Suprapubic skin (tissue), 3 donors: Measurements from ENCODE around the gene PANK4.

Experiments used
- POLR2AphosphoS5 ChIP-seq, 3 donors: sonication (generic); formaldehyde crosslinking; IDR thresholded peaks; one replicate each; pipeline ENCODE4 v1.6.1; 2017; ENCODE audit warnings: antibody characterized with exemption in 3 of 3
- TF ChIP-seq, protein P1 (sequence below), 2 donors: fragments of 200-600 bp in 1 of 2; fragments of 450-650 bp in 1 of 2; sonication (generic) in 1 of 2; IDR thresholded peaks; one replicate each; pipeline ENCODE4 v1.5.1; 2016 to 2019; ENCODE audit warnings: antibody characterized with exemption in 2 of 2, mild to moderate bottlenecking in 1 of 2, moderate library complexity in 1 of 2

DNA sequence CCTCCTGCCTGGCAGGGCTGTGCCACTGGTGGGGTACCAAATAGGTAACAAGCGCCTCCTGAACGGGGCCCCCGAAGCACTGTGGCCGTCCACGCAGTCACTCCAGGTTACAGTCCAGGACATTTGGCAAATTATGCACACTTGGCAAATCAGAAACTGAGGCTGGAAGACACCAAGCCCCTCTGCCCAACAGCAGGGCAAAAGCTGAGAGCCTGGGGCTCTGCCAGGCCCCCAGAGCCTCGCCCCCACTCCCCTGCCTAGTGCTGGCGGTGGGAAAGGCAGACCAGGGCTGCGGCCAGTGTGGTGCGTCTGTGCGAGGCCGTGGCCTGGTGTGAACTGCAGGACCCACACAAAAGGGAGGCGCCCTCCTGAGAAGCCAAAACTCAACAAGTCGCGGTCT is 9.4 kb downstream of the PANK4 start:
- TF ChIP-seq, protein P1, sequence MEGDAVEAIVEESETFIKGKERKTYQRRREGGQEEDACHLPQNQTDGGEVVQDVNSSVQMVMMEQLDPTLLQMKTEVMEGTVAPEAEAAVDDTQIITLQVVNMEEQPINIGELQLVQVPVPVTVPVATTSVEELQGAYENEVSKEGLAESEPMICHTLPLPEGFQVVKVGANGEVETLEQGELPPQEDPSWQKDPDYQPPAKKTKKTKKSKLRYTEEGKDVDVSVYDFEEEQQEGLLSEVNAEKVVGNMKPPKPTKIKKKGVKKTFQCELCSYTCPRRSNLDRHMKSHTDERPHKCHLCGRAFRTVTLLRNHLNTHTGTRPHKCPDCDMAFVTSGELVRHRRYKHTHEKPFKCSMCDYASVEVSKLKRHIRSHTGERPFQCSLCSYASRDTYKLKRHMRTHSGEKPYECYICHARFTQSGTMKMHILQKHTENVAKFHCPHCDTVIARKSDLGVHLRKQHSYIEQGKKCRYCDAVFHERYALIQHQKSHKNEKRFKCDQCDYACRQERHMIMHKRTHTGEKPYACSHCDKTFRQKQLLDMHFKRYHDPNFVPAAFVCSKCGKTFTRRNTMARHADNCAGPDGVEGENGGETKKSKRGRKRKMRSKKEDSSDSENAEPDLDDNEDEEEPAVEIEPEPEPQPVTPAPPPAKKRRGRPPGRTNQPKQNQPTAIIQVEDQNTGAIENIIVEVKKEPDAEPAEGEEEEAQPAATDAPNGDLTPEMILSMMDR (IDR thresholded peaks at IDR 0.05): no peak
- TF ChIP-seq POLR2AphosphoS5 (IDR thresholded peaks at IDR 0.05): no peak
